HCT116 (cell line): ENCODE measurements around the gene ZBTB34. TPM values are rescaled to one million over a fixed set of nuclear protein-coding genes. Genes with fewer than 3 reads are reported as not detected.

ENCODE experiments used
- ATAC-seq: fragments of 200-7000 bp; cut with Tn5 transposase; 2 replicates; pipeline ENCODE4 v1.9.1; 2020; ENCODE audit warnings: mild to moderate bottlenecking, moderate library complexity
- BruUV-seq: library from RNA; stranded (reverse); fragments of 400-500 nt; replicated peaks from 2 replicates; lab custom pipeline; 2021; lab: Mats Ljungman, UMichigan
- CTCF ChIA-PET: fragments of 300-600 bp; sonication (Branson Sonifier 250); formaldehyde crosslinking; loops from one replicate; lab custom pipeline; 2021; ENCODE audit warnings: antibody characterized with exemption; lab: Charles Lee
- POLR2A ChIA-PET: fragments of 300-600, 350-600 bp; sonication (Branson Sonifier 250); formaldehyde crosslinking; loops from one replicate; lab custom pipeline; 2021; ENCODE audit warnings: antibody characterized with exemption; lab: Charles Lee
- RAD21 ChIA-PET, 2 experiments: fragments of 300-600 bp; sonication (Branson Sonifier 250); formaldehyde crosslinking; loops; one replicate each; lab custom pipeline; 2023; ENCODE audit warnings: low total read pairs in 2 of 2; ENCODE audit not compliant: uncharacterized antibody in 2 of 2, unreplicated experiment in 2 of 2, low non-redundant PET in 1 of 2; lab: Charles Lee
- DNase-seq: peaks from one replicate; pipeline ENCODE4 v3.0.0-alpha.2; 2010; ENCODE audit warnings: low read depth, low spot score
- H2AFZ ChIP-seq: fragments of 200-600 bp; shearing (Covaris generic), sonication (generic); 2 replicates; pipeline ENCODE4 v1.6.1; 2017; ENCODE audit warnings: low read depth, mixed run types, mixed read lengths, antibody characterized with exemption, low read length; ENCODE audit not compliant: poor library complexity, severe bottlenecking
- H3K27ac ChIP-seq: 2 replicates; pipeline ENCODE4 v1.5.1; 2012; ENCODE audit warnings: low read depth, low read length
- H3K27me3 ChIP-seq: fragments of 200-600 bp; sonication (generic); 2 replicates; pipeline ENCODE4 v1.6.1; 2016; ENCODE audit warnings: mixed run types, low read length, mixed read lengths; ENCODE audit not compliant: insufficient read depth
- H3K36me3 ChIP-seq, 2 experiments: fragments of 200-500 bp in 1 of 2; fragments of 200-600 bp in 1 of 2; sonication (Bioruptor generic) in 1 of 2; sonication (generic) in 1 of 2; 2 replicates each; pipeline versions ENCODE4 v1.5.1 to v1.6.1; 2014 to 2016; ENCODE audit warnings: low read length in 2 of 2, inconsistent platforms in 1 of 2, mixed read lengths in 1 of 2, mixed run types in 1 of 2; ENCODE audit not compliant: insufficient read depth in 2 of 2, control insufficient read depth in 1 of 2
- H3K4me1 ChIP-seq, 2 experiments: fragments of 200-600 bp in 1 of 2; sonication (generic) in 1 of 2; 2 replicates each; pipeline versions ENCODE4 v1.5.1 to v1.6.1; 2012 to 2017; ENCODE audit warnings: low read length in 2 of 2, inconsistent platforms in 1 of 2, mild to moderate bottlenecking in 1 of 2, mixed read lengths in 1 of 2, mixed run types in 1 of 2, moderate library complexity in 1 of 2; ENCODE audit not compliant: insufficient read depth in 2 of 2, control insufficient read depth in 1 of 2
- H3K4me2 ChIP-seq: fragments of 200-600 bp; sonication (generic); 2 replicates; pipeline ENCODE4 v1.6.1; 2017; ENCODE audit warnings: mixed run types, low read length, mixed read lengths
- H3K4me3 ChIP-seq, 2 experiments: fragments of 200-600 bp in 1 of 2; sonication (generic) in 1 of 2; replicated peaks in 1 of 2; 2 replicates each; pipeline ENCODE4 v1.5.1; 2011 to 2016; ENCODE audit warnings: low read length in 2 of 2, control low read depth in 1 of 2, low read depth in 1 of 2, mild to moderate bottlenecking in 1 of 2, mixed read lengths in 1 of 2, mixed run types in 1 of 2
- H3K79me2 ChIP-seq: fragments of 200-600 bp; sonication (generic); 2 replicates; pipeline ENCODE4 v1.6.1; 2017; ENCODE audit warnings: mild to moderate bottlenecking, mixed run types, low read length, moderate library complexity, mixed read lengths; ENCODE audit not compliant: insufficient read depth
- H3K9ac ChIP-seq: fragments of 200-600 bp; sonication (generic); 2 replicates; pipeline ENCODE4 v1.6.1; 2016; ENCODE audit warnings: low read length, mixed read lengths
- H3K9me2 ChIP-seq: fragments of 200-600 bp; sonication (generic), shearing (Covaris generic); 2 replicates; pipeline ENCODE4 v1.6.1; 2017; ENCODE audit warnings: mixed run types, mild to moderate bottlenecking, moderate library complexity; ENCODE audit not compliant: insufficient read depth
- H3K9me3 ChIP-seq, 2 experiments: fragments of 200-500 bp in 1 of 2; fragments of 200-600 bp in 1 of 2; sonication (Bioruptor generic) in 1 of 2; sonication (generic) in 1 of 2; 2 replicates each; pipeline ENCODE4 v1.6.1; 2014 to 2017; ENCODE audit warnings: low read length in 2 of 2, mixed read lengths in 2 of 2, inconsistent platforms in 1 of 2, low read depth in 1 of 2, mild to moderate bottlenecking in 1 of 2, mixed run types in 1 of 2, moderate library complexity in 1 of 2; ENCODE audit not compliant: control insufficient read depth in 1 of 2, insufficient read depth in 1 of 2
- H4K20me1 ChIP-seq: fragments of 200-600 bp; sonication (generic), shearing (Covaris generic); 2 replicates; pipeline ENCODE4 v1.6.1; 2017; ENCODE audit warnings: mixed run types, mild to moderate bottlenecking, moderate library complexity; ENCODE audit not compliant: insufficient read depth
- CBX3 ChIP-seq: IDR thresholded peaks from 2 replicates; pipeline ENCODE4 v1.6.1; 2012; ENCODE audit warnings: low read depth
- CTCF ChIP-seq, 3 experiments: fragments of 200-600 bp in 1 of 3; sonication (generic) in 1 of 3; IDR thresholded peaks in 2 of 3; conservative IDR thresholded peaks in 1 of 3; 2 replicates each; pipeline ENCODE4 v1.5.1; 2012 to 2017; ENCODE audit warnings: low read depth in 2 of 3, low read length in 2 of 3, antibody characterized with exemption in 1 of 3, borderline replicate concordance in 1 of 3, control low read depth in 1 of 3, mild to moderate bottlenecking in 1 of 3, mixed read lengths in 1 of 3, mixed run types in 1 of 3, moderate library complexity in 1 of 3; ENCODE audit not compliant: insufficient read depth in 1 of 3
- EGR1 ChIP-seq: IDR thresholded peaks from 2 replicates; pipeline ENCODE4 v1.6.1; 2012; ENCODE audit warnings: low read depth
- ELF1 ChIP-seq: IDR thresholded peaks from 2 replicates; pipeline ENCODE4 v1.6.1; 2012; ENCODE audit warnings: low read depth, borderline replicate concordance
- EZH2phosphoT487 ChIP-seq: fragments of 200-600 bp; IDR thresholded peaks from 2 replicates; pipeline ENCODE4 v1.6.1; 2018; ENCODE audit warnings: antibody characterized with exemption, borderline replicate concordance
- FOSL1 ChIP-seq: IDR thresholded peaks from 2 replicates; pipeline ENCODE4 v1.6.1; 2012; ENCODE audit warnings: low read depth
- JUND ChIP-seq: IDR thresholded peaks from 2 replicates; pipeline ENCODE4 v1.6.1; 2012
- POLR2A ChIP-seq: IDR thresholded peaks from 2 replicates; pipeline ENCODE4 v1.7.0; 2011; ENCODE audit warnings: borderline replicate concordance; ENCODE audit not compliant: insufficient read depth, insufficient read length; ENCODE audit errors: extremely low read depth
- REST ChIP-seq: IDR thresholded peaks from 2 replicates; pipeline ENCODE4 v1.6.1; 2012; ENCODE audit warnings: low read depth
- SIN3A ChIP-seq: IDR thresholded peaks from 2 replicates; pipeline ENCODE4 v1.6.1; 2012; ENCODE audit warnings: low read depth
- SP1 ChIP-seq: IDR thresholded peaks from 2 replicates; pipeline ENCODE4 v1.6.1; 2012; ENCODE audit warnings: low read depth
- SRF ChIP-seq: IDR thresholded peaks from 2 replicates; pipeline ENCODE4 v1.6.1; 2012; ENCODE audit warnings: low read depth
- ZFX ChIP-seq: fragments of 450-650 bp; IDR thresholded peaks from 2 replicates; pipeline ENCODE4 v1.6.1; 2017
- ZNF274 ChIP-seq: fragments of 200-500 bp; sonication (Bioruptor generic); IDR thresholded peaks from 2 replicates; pipeline ENCODE4 v1.6.1; 2014; ENCODE audit warnings: mild to moderate bottlenecking, low read depth, low read length, inconsistent platforms
- intact Hi-C: fragments of 100-400 bp; cut with micrococcal nuclease; formaldehyde crosslinking; loops from 2 replicates; pipeline ENCODE4 v1.10.0; 2022
- total RNA-seq: library from RNA; stranded (reverse); gene quantifications from one replicate; pipeline ENCODE4 v1.2.1, GENCODE V29; 2021; ENCODE audit not compliant: unreplicated experiment

The ZBTB34 gene
- total RNA-seq, 1 experiment from 2014 or later: 5.6 TPM

GRCh38 chr9:126842977-126843799 lies 17.3 kb upstream of the ZBTB34 start:
- Histone ChIP-seq H3K4me1 (peaks cover 5 to 14% of the 10 kb centered on the region in 2 experiments; a peak in 3 of 4 replicates), H3K79me2 (no peaks in the 10 kb centered on the region), H3K4me3 (no peak overlapping the region), H3K9ac (no peak overlapping the region), H2AFZ (no peak overlapping the region), H3K36me3 (no peaks in the 10 kb centered on the region), H3K9me2 (no peaks in the 10 kb centered on the region), H4K20me1 (no peaks in the 10 kb centered on the region), H3K27ac (no peak overlapping the region), H3K9me3 (no peaks in the 10 kb centered on the region), H3K4me2 (no peak overlapping the region), H3K27me3 (no peaks in the 10 kb centered on the region)
- ATAC-seq: no peak
- RAD21 ChIA-PET: no interaction called here
- POLR2A ChIA-PET: no interaction called here
- no peak for TF ChIP-seq JUND
- TF ChIP-seq CBX3: no peak
- TF ChIP-seq ELF1: no peak
- TF ChIP-seq CTCF (IDR thresholded peaks at IDR 0.05 in 2 of 3, conservative IDR thresholded peaks at IDR 0.05 in 1 of 3; ENCODE audit: borderline replicate concordance in 1 of 3, insufficient read depth in 1 of 3, low read depth in 2 of 3, low read length in 2 of 3): no peak
- TF ChIP-seq REST: no peak
- TF ChIP-seq EZH2phosphoT487: no peak
- no peak for TF ChIP-seq SIN3A
- TF ChIP-seq EGR1: no peak
- no peak for TF ChIP-seq ZNF274
- no peak for TF ChIP-seq SRF
- no peak for TF ChIP-seq POLR2A
- no peak for TF ChIP-seq FOSL1
- no peak for TF ChIP-seq SP1
- TF ChIP-seq ZFX: no peak
- BruUV-seq: no TSS peak
- CTCF ChIA-PET: no interaction called here
- intact Hi-C loops: no loop called here
- no peak for DNase-seq
